Right atrium auricular region (tissue), 2 donors: ENCODE results near the gene SLC9A5. TPM values are rescaled to one million over a fixed set of nuclear protein-coding genes. Genes with fewer than 3 reads are reported as not detected.
A peak's percentile ranks its signal among the peaks of the same experiment; 100 is the strongest.

ENCODE experiments used
- DNase-seq: peaks from one replicate; pipeline ENCODE4 v3.0.0-alpha.2; 2019; ENCODE audit warnings: low spot score
- H3K27ac ChIP-seq, 2 donors: fragments of 200-600 bp; sonication (generic); 1 replicate in 1 of 2; 2 replicates in 1 of 2; pipeline ENCODE4 v1.5.1; 2016 to 2019
- H3K27me3 ChIP-seq, 2 donors: fragments of 200-600 bp; sonication (generic); one replicate each; pipeline versions ENCODE4 v1.5.1 to v1.6.0; 2017 to 2019
- H3K36me3 ChIP-seq: fragments of 200-600 bp; sonication (generic); one replicate; pipeline ENCODE4 v1.5.1; 2016
- H3K4me1 ChIP-seq, 2 donors: fragments of 200-600 bp; sonication (generic); one replicate each; pipeline versions ENCODE4 v1.5.1 to v1.6.0; 2017 to 2019
- H3K4me3 ChIP-seq, 2 donors: fragments of 200-600 bp; sonication (generic); 1 replicate in 1 of 2; 2 replicates in 1 of 2; pipeline ENCODE4 v1.5.1; 2017 to 2019; ENCODE audit warnings: mild to moderate bottlenecking in 1 of 2, moderate library complexity in 1 of 2
- H3K9me3 ChIP-seq, 2 donors: fragments of 200-600 bp; sonication (generic); one replicate each; pipeline ENCODE4 v1.5.1; 2019
- CTCF ChIP-seq, 2 donors: fragments of 200-600 bp; sonication (generic); IDR thresholded peaks; one replicate each; pipeline ENCODE4 v1.5.1; 2019; ENCODE audit warnings: antibody characterized with exemption in 2 of 2
- total RNA-seq, 2 donors: library from RNA; depleted of rRNA; stranded (reverse); fragments of >200 nt; gene quantifications; one replicate each; pipeline ENCODE4 v1.1.0, GENCODE V29; 2016

The SLC9A5 gene
- total RNA-seq, 2 donors from 2014 or later = 1.5 to 2.4 TPM

GRCh38 chr16:67236563-67237395, 12.0 kb upstream of the SLC9A5 start:
- peaks cover 0 to 21% of the 10 kb centered on the region in 2 donors for H3K4me1 ChIP-seq
- H3K27ac ChIP-seq = no peak overlapping the region
- no peak for TF ChIP-seq CTCF (IDR thresholded peaks at IDR 0.05)
- no peaks in the 10 kb centered on the region for H3K27me3 ChIP-seq
- peaks cover 78% of the 10 kb centered on the region for H3K36me3 ChIP-seq
- no peak for DNase-seq
- no peaks in the 10 kb centered on the region for H3K9me3 ChIP-seq
- H3K4me3 ChIP-seq = no peak overlapping the region

GRCh38 chr16:67237396-67238277, 11.1 kb upstream of the SLC9A5 start:
- no peak for DNase-seq
- H3K36me3 ChIP-seq = peaks cover 72% of the 10 kb centered on the region
- H3K4me3 ChIP-seq = no peak overlapping the region
- no peak for TF ChIP-seq CTCF (IDR thresholded peaks at IDR 0.05)
- H3K27me3 ChIP-seq = no peaks in the 10 kb centered on the region
- H3K4me1 ChIP-seq = peaks cover 0 to 29% of the 10 kb centered on the region in 2 donors
- H3K9me3 ChIP-seq = no peaks in the 10 kb centered on the region
- H3K27ac ChIP-seq = no peak overlapping the region

GRCh38 chr16:67238278-67238575, 10.6 kb upstream of the SLC9A5 start:
- peaks cover 66% of the 10 kb centered on the region for H3K36me3 ChIP-seq
- H3K9me3 ChIP-seq = no peaks in the 10 kb centered on the region
- no peaks in the 10 kb centered on the region for H3K27me3 ChIP-seq
- DNase-seq = no peak
- TF ChIP-seq CTCF (IDR thresholded peaks at IDR 0.05) = no peak
- no peak overlapping the region for H3K27ac ChIP-seq
- no peak overlapping the region for H3K4me3 ChIP-seq
- H3K4me1 ChIP-seq = peaks cover 0 to 35% of the 10 kb centered on the region in 2 donors

GRCh38 chr16:67238806-67239470, 9.8 kb upstream of the SLC9A5 start:
- TF ChIP-seq CTCF (IDR thresholded peaks at IDR 0.05) = no peak
- no peak for DNase-seq
- Histone ChIP-seq H3K4me1 (peaks cover 0 to 42% of the 10 kb centered on the region in 2 donors), H3K9me3 (no peaks in the 10 kb centered on the region), H3K36me3 (peaks cover 59% of the 10 kb centered on the region), H3K27ac (no peak overlapping the region), H3K4me3 (no peak overlapping the region), H3K27me3 (no peaks in the 10 kb centered on the region)

- Histone ChIP-seq H3K27ac (peak overlapping the region; percentile 94 to 95), H3K36me3 (peaks cover 43% of the 10 kb centered on the region), H3K9me3 (no peaks in the 10 kb centered on the region), H3K4me1 (peaks cover 0 to 58% of the 10 kb centered on the region in 2 donors), H3K4me3 (no peak overlapping the region), H3K27me3 (no peaks in the 10 kb centered on the region)
- TF ChIP-seq CTCF (IDR thresholded peaks at IDR 0.05) = no peak
- DNase-seq = no peak
Measured at GRCh38 chr16:67240506-67240905, 8.3 kb upstream of the SLC9A5 start.
